ENCODE results near the gene DAPK3. TPM values are rescaled to one million over a fixed set of nuclear protein-coding genes. Genes with fewer than 3 reads are reported as not detected.
"Not testable (repeated sequence)": the region's sequence is repeated elsewhere in the genome, so short reads cannot be mapped to it uniquely, and the experiment has no call there.

The DAPK3 gene
- total RNA-seq, 1 donor from 2014 or later: 105 TPM

DNA sequence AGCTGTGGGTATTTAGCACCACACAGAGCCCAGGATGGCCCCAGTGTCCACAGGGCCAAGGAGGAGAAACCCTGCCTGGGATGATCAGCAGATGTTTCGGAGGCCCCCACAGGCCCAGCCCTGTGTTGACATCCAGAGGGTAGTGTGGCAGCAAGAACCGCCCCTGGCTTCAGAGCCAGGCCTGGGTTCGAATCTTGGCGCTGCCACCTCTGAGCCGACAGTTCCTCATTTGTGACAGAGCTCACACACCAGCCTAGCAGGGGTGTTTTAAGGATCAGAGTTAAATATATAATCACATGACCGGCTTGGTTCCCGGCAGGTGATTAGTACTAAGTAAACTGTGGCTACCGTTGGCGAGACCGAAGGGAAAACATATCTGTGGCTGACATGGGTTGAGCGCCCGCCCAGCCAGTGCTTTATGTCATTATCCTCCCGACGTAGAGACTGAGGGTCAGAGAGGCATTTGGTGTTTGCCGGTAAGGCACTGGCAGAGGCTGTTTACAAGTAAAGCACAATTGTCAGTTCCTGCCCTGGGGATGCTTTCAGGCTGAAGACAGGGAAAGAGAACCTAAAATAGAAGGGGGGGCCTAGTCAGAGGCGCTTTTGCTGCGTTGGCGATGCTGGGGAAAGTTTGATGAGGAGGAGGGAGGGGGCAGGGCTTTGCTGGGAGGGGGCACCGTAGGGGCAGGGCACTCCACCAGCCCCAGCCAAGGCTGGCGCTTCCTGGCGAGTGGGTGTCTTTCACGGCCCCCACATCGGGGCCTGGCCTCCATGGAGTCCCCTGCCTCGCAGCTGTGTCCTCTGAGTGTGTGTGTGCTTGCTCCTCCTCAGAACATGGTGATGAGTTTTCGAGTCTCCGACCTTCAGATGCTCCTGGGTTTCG lies 41.4 kb upstream of the DAPK3 start:
- TF ChIP-seq, protein P1, sequence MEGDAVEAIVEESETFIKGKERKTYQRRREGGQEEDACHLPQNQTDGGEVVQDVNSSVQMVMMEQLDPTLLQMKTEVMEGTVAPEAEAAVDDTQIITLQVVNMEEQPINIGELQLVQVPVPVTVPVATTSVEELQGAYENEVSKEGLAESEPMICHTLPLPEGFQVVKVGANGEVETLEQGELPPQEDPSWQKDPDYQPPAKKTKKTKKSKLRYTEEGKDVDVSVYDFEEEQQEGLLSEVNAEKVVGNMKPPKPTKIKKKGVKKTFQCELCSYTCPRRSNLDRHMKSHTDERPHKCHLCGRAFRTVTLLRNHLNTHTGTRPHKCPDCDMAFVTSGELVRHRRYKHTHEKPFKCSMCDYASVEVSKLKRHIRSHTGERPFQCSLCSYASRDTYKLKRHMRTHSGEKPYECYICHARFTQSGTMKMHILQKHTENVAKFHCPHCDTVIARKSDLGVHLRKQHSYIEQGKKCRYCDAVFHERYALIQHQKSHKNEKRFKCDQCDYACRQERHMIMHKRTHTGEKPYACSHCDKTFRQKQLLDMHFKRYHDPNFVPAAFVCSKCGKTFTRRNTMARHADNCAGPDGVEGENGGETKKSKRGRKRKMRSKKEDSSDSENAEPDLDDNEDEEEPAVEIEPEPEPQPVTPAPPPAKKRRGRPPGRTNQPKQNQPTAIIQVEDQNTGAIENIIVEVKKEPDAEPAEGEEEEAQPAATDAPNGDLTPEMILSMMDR (IDR thresholded peaks at IDR 0.05; ENCODE audit: insufficient read depth, low read length, severe bottlenecking): no peak
- Histone ChIP-seq H3K4me3 (ENCODE audit: low read depth, low read length) (no peak overlapping the region), H3K36me3 (ENCODE audit: control insufficient read depth, insufficient read depth, low read length) (peaks cover 22% of the 10 kb centered on the region), H3K27me3 (ENCODE audit: control insufficient read depth, insufficient read depth, low read length) (no peaks in the 10 kb centered on the region)
- DNase-seq (ENCODE audit: low read depth): no peak
- FAIRE-seq: no peak

DNA sequence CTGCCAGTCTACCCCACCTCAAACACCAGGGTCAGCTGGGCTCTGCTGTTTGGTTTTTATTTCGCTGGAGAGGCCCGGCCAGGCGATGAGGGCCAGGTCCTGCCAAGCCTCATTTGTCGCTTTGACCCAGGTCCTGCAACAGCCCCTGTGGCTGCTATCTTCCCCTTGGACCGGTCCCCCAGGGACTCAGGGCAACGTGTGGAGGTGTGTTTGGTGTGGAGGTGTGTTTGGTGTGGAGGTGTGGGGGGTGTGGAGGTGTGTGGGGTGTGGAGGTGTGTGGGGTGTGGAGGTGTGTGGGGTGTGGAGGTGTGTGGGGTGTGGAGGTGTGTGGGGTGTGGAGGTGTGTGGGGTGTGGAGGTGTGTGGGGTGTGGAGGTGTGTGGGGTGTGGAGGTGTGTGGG lies 40.5 kb upstream of the DAPK3 start:
- H3K27me3 ChIP-seq (ENCODE audit: control insufficient read depth, insufficient read depth, low read length); FAIRE-seq; H3K4me3 ChIP-seq (ENCODE audit: low read depth, low read length); DNase-seq (ENCODE audit: low read depth): not testable (repeated sequence)
- H3K36me3 ChIP-seq (ENCODE audit: control insufficient read depth, insufficient read depth, low read length): peaks cover 22% of the 10 kb centered on the region

DNA sequence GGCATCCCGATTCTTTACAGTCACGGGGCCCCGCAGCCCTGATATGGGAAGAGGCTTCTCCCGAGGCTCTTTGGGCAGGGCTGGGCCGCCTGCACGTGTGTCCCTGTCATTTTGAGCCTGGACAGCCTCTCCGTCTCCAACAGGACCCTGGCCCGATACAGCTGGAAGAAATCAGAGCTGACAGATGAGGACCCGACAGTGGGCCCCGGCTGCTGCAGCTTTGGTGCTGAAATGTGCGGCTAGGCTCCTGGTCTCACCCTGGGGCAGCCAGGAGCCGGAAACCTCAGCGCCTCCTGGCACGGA lies 39.9 kb upstream of the DAPK3 start:
- no peak for FAIRE-seq
- H3K36me3 ChIP-seq (ENCODE audit: control insufficient read depth, insufficient read depth, low read length): peaks cover 22% of the 10 kb centered on the region
- TF ChIP-seq, protein P1 (IDR thresholded peaks at IDR 0.05; ENCODE audit: insufficient read depth, low read length, severe bottlenecking): no peak

DNA sequence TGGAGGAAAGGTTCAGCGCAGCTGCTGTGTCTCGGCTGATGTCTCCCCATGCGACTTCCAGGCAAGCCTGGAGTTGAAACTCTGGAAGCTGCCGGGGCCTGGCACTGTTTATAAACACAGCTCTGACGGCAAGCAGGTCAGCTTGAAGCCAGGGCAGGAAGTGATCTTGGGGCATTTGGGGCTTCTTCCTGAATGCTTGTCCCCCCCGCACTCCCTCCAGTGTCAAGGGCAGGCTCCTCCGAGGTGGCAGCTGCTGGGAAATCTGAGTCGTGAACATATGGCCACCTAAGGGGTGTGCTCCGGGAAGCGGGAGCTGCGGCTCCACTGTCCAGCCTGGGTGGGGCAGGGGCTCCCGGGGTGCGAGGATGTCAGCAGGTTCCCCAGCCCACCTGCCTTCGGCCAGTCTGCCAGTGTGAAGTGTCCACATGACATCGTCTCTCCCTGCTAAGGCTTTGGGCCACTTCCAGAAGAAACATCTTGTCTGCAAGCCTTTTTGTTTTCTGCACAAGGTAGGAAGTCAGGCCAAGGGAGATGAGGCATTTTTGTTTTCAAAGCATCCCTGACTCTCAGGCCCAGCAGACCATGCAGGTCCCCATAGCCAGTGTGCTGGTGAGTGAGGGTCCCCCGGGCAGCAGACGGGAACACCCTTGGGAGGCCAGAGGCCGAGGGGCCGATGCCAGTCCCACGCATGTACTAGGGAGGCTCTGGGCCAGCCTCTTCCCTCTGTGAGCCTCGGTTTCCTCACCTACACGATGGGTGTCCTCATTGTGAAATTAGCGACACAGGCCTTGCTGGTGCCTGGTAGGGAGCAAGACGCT lies 39.3 kb upstream of the DAPK3 start:
- DNase-seq (ENCODE audit: low read depth): no peak
- no peak for FAIRE-seq
- no peak overlapping the region for H3K4me3 ChIP-seq (ENCODE audit: low read depth, low read length)

More for the DNA sequence above, 39.9 kb upstream of the DAPK3 start:
- no peak for DNase-seq (ENCODE audit: low read depth)
- H3K27me3 ChIP-seq (ENCODE audit: control insufficient read depth, insufficient read depth, low read length): no peaks in the 10 kb centered on the region
- no peak overlapping the region for H3K4me3 ChIP-seq (ENCODE audit: low read depth, low read length)

DNA sequence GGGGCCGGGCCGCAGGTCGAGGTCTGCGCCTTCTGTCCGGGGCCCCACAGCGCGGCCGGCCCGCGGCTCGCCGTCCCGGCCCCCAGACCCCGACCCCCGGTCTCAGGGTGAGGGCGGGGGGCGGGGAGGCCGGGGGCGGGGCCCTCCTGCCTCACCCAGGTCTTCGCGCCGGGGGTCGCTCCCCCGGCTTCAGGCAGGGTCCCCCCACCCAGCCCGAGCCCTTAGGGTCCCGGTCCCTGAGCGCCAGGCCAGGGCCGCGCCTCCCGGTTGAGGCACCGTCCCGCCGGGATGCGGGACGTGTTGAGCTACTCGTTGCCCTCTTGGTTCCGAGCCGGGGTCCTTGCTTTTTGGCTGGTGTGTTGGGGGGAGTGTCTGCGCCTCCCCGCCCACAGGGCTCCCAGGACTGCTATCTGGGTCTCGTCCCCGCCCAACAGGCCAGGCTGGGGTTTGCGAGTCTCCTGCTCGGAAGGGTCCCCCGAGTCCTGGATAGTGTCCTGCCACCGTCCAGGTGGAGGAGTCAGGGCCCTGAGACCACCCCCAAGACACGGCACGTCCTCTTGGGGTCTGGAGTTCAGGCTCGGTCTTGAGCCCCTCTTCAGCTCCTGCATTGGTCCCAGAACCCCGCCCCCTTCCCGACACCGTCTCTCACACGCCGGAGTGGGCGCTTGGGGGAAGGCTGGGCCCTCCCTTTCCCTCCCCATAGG lies 37.1 kb upstream of the DAPK3 start:
- TF ChIP-seq, protein P1 (IDR thresholded peaks at IDR 0.05; ENCODE audit: insufficient read depth, low read length, severe bottlenecking): no peak
- Histone ChIP-seq H3K27me3 (ENCODE audit: control insufficient read depth, insufficient read depth, low read length) (no peaks in the 10 kb centered on the region), H3K36me3 (ENCODE audit: control insufficient read depth, insufficient read depth, low read length) (peaks cover 6% of the 10 kb centered on the region), H3K4me3 (ENCODE audit: low read depth, low read length) (peak overlapping the region; percentile 90)
- FAIRE-seq (no peak), DNase-seq (ENCODE audit: low read depth) (no peak)

More for the DNA sequence above, 39.3 kb upstream of the DAPK3 start:
- H3K27me3 ChIP-seq (ENCODE audit: control insufficient read depth, insufficient read depth, low read length): no peaks in the 10 kb centered on the region
- peaks cover 22% of the 10 kb centered on the region for H3K36me3 ChIP-seq (ENCODE audit: control insufficient read depth, insufficient read depth, low read length)
- TF ChIP-seq, protein P1 (IDR thresholded peaks at IDR 0.05; ENCODE audit: insufficient read depth, low read length, severe bottlenecking): no peak
